Measurements from ENCODE around the gene RHOT2. TPM values are rescaled to one million over a fixed set of nuclear protein-coding genes. Genes with fewer than 3 reads are reported as not detected.

The RHOT2 gene
- total and polyA plus RNA-seq, 9 of the 15 experiments (the other 6 are each of a cell fraction or from before 2014, with no cell fraction given) = 5.0 to 373 (median 112) TPM

- FAIRE-seq = no peak
Measured at GRCh38 chr16:698911-699671, 31.2 kb downstream of the RHOT2 start.

GRCh38 chr16:700684-701584 is 33.0 kb downstream of the RHOT2 start:
- no peak overlapping the region for H3K4me3 ChIP-seq
- no peaks in the 10 kb centered on the region for H3K79me2 ChIP-seq (ENCODE audit: control insufficient read depth, insufficient read depth, low read length)
- BruUV-seq (replicated peaks) = no TSS peak
- H3K9ac ChIP-seq (ENCODE audit: insufficient read depth in 1 of 2, low read depth in 2 of 2, low read length in 2 of 2) = no peak overlapping the region
- H3K4me2 ChIP-seq (ENCODE audit: insufficient read depth, low read length) = no peak overlapping the region
- no peak for FAIRE-seq
- intact Hi-C loops (cut with micrococcal nuclease) (no loop called here), in situ Hi-C loops (cut with MboI) (no loop called here)
- WGBS (ENCODE audit: insufficient coverage, low coverage, missing lambda C conversion rate) = 1% methylated on average over 69 of the region's 76 CpGs
- peaks cover 28% of the 10 kb centered on the region for H4K20me1 ChIP-seq (replicated peaks; ENCODE audit: control insufficient read depth, insufficient read depth, low read length)
- H3K27ac ChIP-seq (ENCODE audit: extremely low read depth, low read depth, low read length) = no peak overlapping the region
- peaks cover 6% of the 10 kb centered on the region for H3K9me1 ChIP-seq (ENCODE audit: control insufficient read depth, insufficient read depth, low read length)
- ATAC-seq = peak; percentile 86
- peak; percentile 62 to 77 (median 73) for DNase-seq (ENCODE audit: extremely low read depth in 1 of 4, low spot score in 3 of 4)
- H2AFZ ChIP-seq (ENCODE audit: low read depth, low read length) = no peak overlapping the region
- POLR2A ChIA-PET = no interaction called here
- CTCF ChIA-PET (ENCODE audit: low intra/inter-chr PET ratio) = no interaction called here
- H3K9me3 ChIP-seq (replicated peaks; ENCODE audit: control insufficient read depth, insufficient read depth, low read depth, low read length) = no peaks in the 10 kb centered on the region
- H3K36me3 ChIP-seq (ENCODE audit: control insufficient read depth, insufficient read depth, low read length) = no peaks in the 10 kb centered on the region
- H3K27me3 ChIP-seq (ENCODE audit: control insufficient read depth in 2 of 2, insufficient read depth in 2 of 2, low read length in 2 of 2) = peaks cover 15 to 56% of the 10 kb centered on the region in 2 experiments; a peak in 4 of 5 replicates
- peaks cover under 1 to 61% of the 10 kb centered on the region in 2 experiments; a peak in 4 of 5 replicates for H3K4me1 ChIP-seq (replicated peaks in 1 of 2; ENCODE audit: control insufficient read depth in 2 of 2, insufficient read depth in 2 of 2, low read length in 2 of 2)
- TF ChIP-seq ARID4B (CRISPR knock-in tag; IDR thresholded peaks at IDR 0.05) (peak; percentile 92), EGR1 (conservative IDR thresholded peaks at IDR 0.05) (peak; percentile 20; the same call in 1 of the 2 replicates), ZBED1 (IDR thresholded peaks at IDR 0.05) (no peak), RBM25 (IDR thresholded peaks at IDR 0.05; ENCODE audit: low read depth, low read length, severe bottlenecking) (no peak), FIP1L1 (IDR thresholded peaks at IDR 0.05; ENCODE audit: low read depth, low read length, poor library complexity, severe bottlenecking) (peak; percentile 62), KDM2B (CRISPR knock-in tag; IDR thresholded peaks at IDR 0.05) (no peak), TCF7L2 (IDR thresholded peaks at IDR 0.05; ENCODE audit: low read depth, low read length) (no peak)

More at GRCh38 chr16:698911-699671, 31.2 kb downstream of the RHOT2 start:
- Histone ChIP-seq H3K27me3 (ENCODE audit: control insufficient read depth in 2 of 2, insufficient read depth in 2 of 2, low read length in 2 of 2) (peaks cover 15 to 56% of the 10 kb centered on the region in 2 experiments; a peak in 4 of 5 replicates), H3K4me1 (replicated peaks in 1 of 2; ENCODE audit: control insufficient read depth in 2 of 2, insufficient read depth in 2 of 2, low read length in 2 of 2) (peaks cover 7 to 61% of the 10 kb centered on the region in 2 experiments), H3K9ac (ENCODE audit: insufficient read depth in 1 of 2, low read depth in 2 of 2, low read length in 2 of 2) (no peak overlapping the region), H3K79me2 (ENCODE audit: control insufficient read depth, insufficient read depth, low read length) (no peaks in the 10 kb centered on the region), H3K9me3 (replicated peaks; ENCODE audit: control insufficient read depth, insufficient read depth, low read depth, low read length) (no peaks in the 10 kb centered on the region), H3K36me3 (ENCODE audit: control insufficient read depth, insufficient read depth, low read length) (no peaks in the 10 kb centered on the region), H3K27ac (ENCODE audit: extremely low read depth, low read depth, low read length) (no peak overlapping the region), H4K20me1 (replicated peaks; ENCODE audit: control insufficient read depth, insufficient read depth, low read length) (peaks cover 25% of the 10 kb centered on the region), H3K4me2 (ENCODE audit: insufficient read depth, low read length) (no peak overlapping the region), H3K9me1 (ENCODE audit: control insufficient read depth, insufficient read depth, low read length) (peaks cover 6% of the 10 kb centered on the region), H2AFZ (ENCODE audit: low read depth, low read length) (no peak overlapping the region), H3K4me3 (no peak overlapping the region)
- intact Hi-C loops (cut with micrococcal nuclease) (no loop called here), in situ Hi-C loops (cut with MboI) (no loop called here)
- ChIA-PET CTCF (ENCODE audit: low intra/inter-chr PET ratio) (no interaction called here), POLR2A (no interaction called here)
- no peak for DNase-seq (ENCODE audit: extremely low read depth in 1 of 4, low spot score in 3 of 4)
- ATAC-seq = no peak
- 6% methylated on average over 14 of the region's 19 CpGs for WGBS (ENCODE audit: insufficient coverage, low coverage, missing lambda C conversion rate)
- TF ChIP-seq KDM1A (IDR thresholded peaks at IDR 0.05) (peak; percentile 58 to 65; a peak in 3 of 4 replicates), BCOR (IDR thresholded peaks at IDR 0.05) (peak; percentile 84), MCM3 (IDR thresholded peaks at IDR 0.05) (no peak), TSC22D4 (tag; IDR thresholded peaks at IDR 0.05) (no peak), RUNX1 (IDR thresholded peaks at IDR 0.05; ENCODE audit: low read depth) (no peak)
- no TSS peak for BruUV-seq (replicated peaks)

All from K562 (cell line).